Measurements from ENCODE around the gene EEF1G.

Gene EEF1G

GRCh38 chr11:62543680-62544444 is 29.8 kb downstream of the EEF1G start:
- Histone ChIP-seq H3K27me3 (ENCODE audit: low read length) (no peaks in the 10 kb centered on the region), H3K9ac (ENCODE audit: low read length) (no peak overlapping the region), H3K36me3 (ENCODE audit: low read length) (no peaks in the 10 kb centered on the region), H3F3A (ENCODE audit: insufficient read depth) (no peaks in the 10 kb centered on the region), H2AFZ (ENCODE audit: low read depth, low read length, severe bottlenecking) (no peak overlapping the region), H4K20me1 (ENCODE audit: low read depth, low read length) (no peaks in the 10 kb centered on the region), H3K4me3 (ENCODE audit: insufficient read depth, low read length, poor library complexity, severe bottlenecking) (no peak overlapping the region), H3K27ac (ENCODE audit: low read depth, low read length) (no peak overlapping the region), H3K79me2 (ENCODE audit: insufficient read depth, low read length) (no peaks in the 10 kb centered on the region), H3K9me3 (ENCODE audit: insufficient read depth, low read length) (no peaks in the 10 kb centered on the region), H3K4me2 (ENCODE audit: low read depth, low read length, poor library complexity, severe bottlenecking) (no peak overlapping the region), H3K9me2 (replicated peaks; ENCODE audit: insufficient read depth, low read length) (no peaks in the 10 kb centered on the region)
- TF ChIP-seq, protein P1, sequence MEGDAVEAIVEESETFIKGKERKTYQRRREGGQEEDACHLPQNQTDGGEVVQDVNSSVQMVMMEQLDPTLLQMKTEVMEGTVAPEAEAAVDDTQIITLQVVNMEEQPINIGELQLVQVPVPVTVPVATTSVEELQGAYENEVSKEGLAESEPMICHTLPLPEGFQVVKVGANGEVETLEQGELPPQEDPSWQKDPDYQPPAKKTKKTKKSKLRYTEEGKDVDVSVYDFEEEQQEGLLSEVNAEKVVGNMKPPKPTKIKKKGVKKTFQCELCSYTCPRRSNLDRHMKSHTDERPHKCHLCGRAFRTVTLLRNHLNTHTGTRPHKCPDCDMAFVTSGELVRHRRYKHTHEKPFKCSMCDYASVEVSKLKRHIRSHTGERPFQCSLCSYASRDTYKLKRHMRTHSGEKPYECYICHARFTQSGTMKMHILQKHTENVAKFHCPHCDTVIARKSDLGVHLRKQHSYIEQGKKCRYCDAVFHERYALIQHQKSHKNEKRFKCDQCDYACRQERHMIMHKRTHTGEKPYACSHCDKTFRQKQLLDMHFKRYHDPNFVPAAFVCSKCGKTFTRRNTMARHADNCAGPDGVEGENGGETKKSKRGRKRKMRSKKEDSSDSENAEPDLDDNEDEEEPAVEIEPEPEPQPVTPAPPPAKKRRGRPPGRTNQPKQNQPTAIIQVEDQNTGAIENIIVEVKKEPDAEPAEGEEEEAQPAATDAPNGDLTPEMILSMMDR (IDR thresholded peaks at IDR 0.05; ENCODE audit: insufficient read depth, low read length, poor library complexity, severe bottlenecking), result no peak
- no peak for TF ChIP-seq EZH2phosphoT487 (conservative IDR thresholded peaks at IDR 0.05; ENCODE audit: low read length)

DNA sequence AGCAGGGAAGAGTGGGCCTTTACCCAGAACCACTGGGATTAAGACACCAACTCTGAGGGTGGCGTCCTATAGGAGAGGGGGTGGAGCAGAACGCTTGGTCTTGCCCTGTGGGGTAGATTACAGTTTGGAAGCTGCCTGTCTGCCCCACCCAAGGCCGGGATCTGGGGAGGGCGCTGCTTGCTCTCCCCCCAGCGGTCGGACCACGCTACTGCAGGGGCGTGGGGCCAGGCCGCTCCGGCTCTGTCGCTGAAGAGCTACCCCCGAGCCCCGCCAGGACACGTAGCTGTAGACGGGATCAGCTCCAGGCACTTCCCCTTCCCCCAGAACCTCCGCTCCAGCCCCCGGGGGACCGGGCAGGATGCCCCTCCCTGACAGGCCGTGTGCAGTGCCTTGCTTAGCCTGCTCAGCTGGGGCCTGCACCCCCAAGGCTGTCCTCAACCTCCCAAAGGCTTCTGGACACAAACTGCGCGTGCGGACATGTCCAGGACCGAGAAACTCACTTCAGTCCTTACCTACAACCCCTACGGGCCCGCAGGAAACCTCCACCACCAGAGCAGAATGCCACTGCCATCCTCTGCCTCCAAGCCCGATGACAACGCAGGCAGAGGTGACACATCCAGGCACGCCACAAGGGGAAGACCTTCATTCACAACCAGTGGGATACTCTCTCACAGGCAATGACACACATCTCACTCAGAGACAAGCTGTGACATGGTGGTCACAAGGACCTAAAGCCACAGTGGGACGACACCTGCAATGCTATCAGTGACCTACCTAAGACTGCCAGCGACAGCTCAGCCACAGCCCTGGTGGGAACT is 30.7 kb downstream of the EEF1G start:
- H4K20me1 ChIP-seq (ENCODE audit: low read depth, low read length), result no peaks in the 10 kb centered on the region
- H3K79me2 ChIP-seq (ENCODE audit: insufficient read depth, low read length), result no peaks in the 10 kb centered on the region
- no peak overlapping the region for H3K27ac ChIP-seq (ENCODE audit: low read depth, low read length)

DNA sequence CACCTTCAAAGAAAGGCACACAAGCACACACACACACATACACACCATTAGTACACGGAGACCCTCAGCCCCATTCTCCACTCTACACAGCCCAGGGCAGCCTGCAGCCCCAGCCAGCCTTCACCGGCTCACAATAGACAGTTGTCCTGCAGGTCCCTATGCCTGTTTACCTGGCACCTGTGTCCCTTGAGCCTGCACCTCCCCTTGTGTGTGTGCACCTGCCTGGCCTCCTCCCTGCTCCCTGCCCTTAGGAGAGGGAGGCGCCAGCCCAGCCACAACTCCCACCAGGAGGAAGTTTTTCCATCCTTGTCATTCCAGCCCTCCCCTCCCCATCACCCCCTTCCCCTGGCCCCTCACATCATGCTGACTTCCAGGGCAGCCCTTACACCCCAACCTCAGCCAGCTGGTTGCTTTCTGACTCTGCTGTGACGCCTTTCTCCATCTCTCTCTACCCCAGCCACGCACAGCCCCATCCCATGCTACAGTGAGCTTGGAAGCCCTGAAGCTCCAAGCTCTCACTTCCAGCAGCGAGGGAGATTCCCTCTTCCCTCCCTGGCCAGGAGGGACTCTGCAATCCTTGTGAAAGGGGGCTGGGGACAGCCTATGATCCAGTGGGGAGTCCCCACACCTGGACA is 31.5 kb downstream of the EEF1G start:
- H3K9me2 ChIP-seq (replicated peaks; ENCODE audit: insufficient read depth, low read length), result no peaks in the 10 kb centered on the region
- no peak overlapping the region for H3K4me3 ChIP-seq (ENCODE audit: insufficient read depth, low read length, poor library complexity, severe bottlenecking)
- H3K27me3 ChIP-seq (ENCODE audit: low read length), result no peaks in the 10 kb centered on the region
- H2AFZ ChIP-seq (ENCODE audit: low read depth, low read length, severe bottlenecking), result no peak overlapping the region
- no peaks in the 10 kb centered on the region for H3K9me3 ChIP-seq (ENCODE audit: insufficient read depth, low read length)
- H4K20me1 ChIP-seq (ENCODE audit: low read depth, low read length), result no peaks in the 10 kb centered on the region
- H3K9ac ChIP-seq (ENCODE audit: low read length), result no peak overlapping the region
- no peak overlapping the region for H3K27ac ChIP-seq (ENCODE audit: low read depth, low read length)
- H3K79me2 ChIP-seq (ENCODE audit: insufficient read depth, low read length), result no peaks in the 10 kb centered on the region
- TF ChIP-seq EZH2phosphoT487 (conservative IDR thresholded peaks at IDR 0.05; ENCODE audit: low read length), result no peak
- TF ChIP-seq, protein P1 (IDR thresholded peaks at IDR 0.05; ENCODE audit: insufficient read depth, low read length, poor library complexity, severe bottlenecking), result no peak
- H3F3A ChIP-seq (ENCODE audit: insufficient read depth), result no peaks in the 10 kb centered on the region
- no peak overlapping the region for H3K4me2 ChIP-seq (ENCODE audit: low read depth, low read length, poor library complexity, severe bottlenecking)
- no peaks in the 10 kb centered on the region for H3K36me3 ChIP-seq (ENCODE audit: low read length)

More for the DNA sequence above, 30.7 kb downstream of the EEF1G start:
- no peak overlapping the region for H3K4me3 ChIP-seq (ENCODE audit: insufficient read depth, low read length, poor library complexity, severe bottlenecking)
- no peaks in the 10 kb centered on the region for H3K9me2 ChIP-seq (replicated peaks; ENCODE audit: insufficient read depth, low read length)
- H2AFZ ChIP-seq (ENCODE audit: low read depth, low read length, severe bottlenecking), result no peak overlapping the region
- TF ChIP-seq, protein P1 (IDR thresholded peaks at IDR 0.05; ENCODE audit: insufficient read depth, low read length, poor library complexity, severe bottlenecking), result peak; percentile 86
- TF ChIP-seq EZH2phosphoT487 (conservative IDR thresholded peaks at IDR 0.05; ENCODE audit: low read length), result no peak
- H3K4me2 ChIP-seq (ENCODE audit: low read depth, low read length, poor library complexity, severe bottlenecking), result no peak overlapping the region
- no peaks in the 10 kb centered on the region for H3K36me3 ChIP-seq (ENCODE audit: low read length)
- H3K9ac ChIP-seq (ENCODE audit: low read length), result no peak overlapping the region
- H3K9me3 ChIP-seq (ENCODE audit: insufficient read depth, low read length), result no peaks in the 10 kb centered on the region
- no peaks in the 10 kb centered on the region for H3F3A ChIP-seq (ENCODE audit: insufficient read depth)
- H3K27me3 ChIP-seq (ENCODE audit: low read length), result no peaks in the 10 kb centered on the region

Data from SU-DHL-6 (cell line).